GM12801 (cell line): ENCODE results near the gene CLPTM1.

ENCODE experiments used
- CTCF ChIP-seq: IDR thresholded peaks from one replicate; pipeline ENCODE4 v1.5.1; 2011; ENCODE audit warnings: control low read depth; ENCODE audit not compliant: insufficient read length; ENCODE audit errors: extremely low read depth

Gene CLPTM1

GRCh38 chr19:44988896-44989556, 33.8 kb downstream of the CLPTM1 start:
- no peak for TF ChIP-seq CTCF

GRCh38 chr19:44990459-44990858, 35.3 kb downstream of the CLPTM1 start:
- no peak for TF ChIP-seq CTCF

GRCh38 chr19:44990966-44991365, 35.8 kb downstream of the CLPTM1 start:
- no peak for TF ChIP-seq CTCF

- no peak for TF ChIP-seq CTCF
These were observed 37.4 kb downstream of the CLPTM1 start for GRCh38 chr19:44992336-44993163.

- TF ChIP-seq CTCF, result no peak
These were observed 38.3 kb downstream of the CLPTM1 start for GRCh38 chr19:44993526-44993925.

- no peak for TF ChIP-seq CTCF
These were observed 38.9 kb downstream of the CLPTM1 start for GRCh38 chr19:44993926-44994537.

GRCh38 chr19:44998025-44998424, 42.8 kb downstream of the CLPTM1 start:
- no peak for TF ChIP-seq CTCF
